Fibroblast of the aortic adventitia (primary cell): ENCODE results near the gene BEAN1. TPM values are rescaled to one million over a fixed set of nuclear protein-coding genes. Genes with fewer than 3 reads are reported as not detected.

Experiments used
- DNase-seq: peaks from one replicate; pipeline ENCODE4 v3.0.0-alpha.2; 2010; ENCODE audit warnings: low read depth
- H3K4me3 ChIP-seq: 2 replicates; pipeline ENCODE4 v1.5.1; 2011; ENCODE audit warnings: low read depth, mild to moderate bottlenecking, control low read depth, low read length, moderate library complexity
- CTCF ChIP-seq: IDR thresholded peaks from 2 replicates; pipeline ENCODE4 v1.5.1; 2011; ENCODE audit warnings: mild to moderate bottlenecking, low read length, control low read depth, inconsistent platforms; ENCODE audit not compliant: insufficient read depth
- total RNA-seq: library from RNA; depleted of rRNA; stranded (reverse); fragments of >200 nt; gene quantifications from 2 replicates; pipeline ENCODE4 v1.2.3, GENCODE V29; 2012; ENCODE audit warnings: low replicate concordance

The BEAN1 gene
- total RNA-seq, 1 donor: 0.09 TPM

GRCh38 chr16:66397736-66398433 is 29.2 kb upstream of the BEAN1 start:
- TF ChIP-seq CTCF: no peak
- DNase-seq: no peak
- no peak overlapping the region for H3K4me3 ChIP-seq

GRCh38 chr16:66399031-66399430 is 28.1 kb upstream of the BEAN1 start:
- DNase-seq: peak; percentile 56
- no peak for TF ChIP-seq CTCF
- H3K4me3 ChIP-seq: no peak overlapping the region

GRCh38 chr16:66399930-66400329 is 27.2 kb upstream of the BEAN1 start:
- no peak for TF ChIP-seq CTCF
- no peak overlapping the region for H3K4me3 ChIP-seq
- DNase-seq: peak; percentile 67

GRCh38 chr16:66400503-66401380 is 26.4 kb upstream of the BEAN1 start:
- no peak for TF ChIP-seq CTCF
- no peak overlapping the region for H3K4me3 ChIP-seq
- DNase-seq: no peak

GRCh38 chr16:66401610-66402009 is 25.5 kb upstream of the BEAN1 start:
- no peak overlapping the region for H3K4me3 ChIP-seq
- DNase-seq: no peak
- no peak for TF ChIP-seq CTCF

GRCh38 chr16:66402166-66402565 is 24.9 kb upstream of the BEAN1 start:
- no peak for DNase-seq
- TF ChIP-seq CTCF: no peak
- no peak overlapping the region for H3K4me3 ChIP-seq
